IMR-90 (cell line): ENCODE data around the gene SLC22A2. TPM values are rescaled to one million over a fixed set of nuclear protein-coding genes. Genes with fewer than 3 reads are reported as not detected.

Experiments used
- ATAC-seq: fragments of 200-7000 bp; cut with Tn5 transposase; 2 replicates; pipeline ENCODE4 v1.9.1; 2020; ENCODE audit warnings: low read depth, mild to moderate bottlenecking, moderate library complexity
- BruUV-seq: library from RNA; stranded (reverse); fragments of 400-500 nt; replicated peaks from 2 replicates; lab custom pipeline; 2021; lab: Mats Ljungman, UMichigan
- CTCF ChIA-PET: fragments of 300-600 bp; formaldehyde crosslinking; extraction: SDS; loops from one replicate; lab custom pipeline; 2021; ENCODE audit warnings: antibody characterized with exemption; lab: Yijun Ruan, JAX
- POLR2A ChIA-PET: fragments of 300-600 bp; sonication (Branson Sonifier 250); formaldehyde crosslinking; loops from one replicate; lab custom pipeline; 2022; ENCODE audit warnings: antibody characterized with exemption; ENCODE audit not compliant: unreplicated experiment; lab: Charles Lee
- DNase-seq: peaks from one replicate; pipeline ENCODE4 v3.0.0; 2013
- H2AFZ ChIP-seq: replicated peaks from 2 replicates; pipeline ENCODE3; 2013; ENCODE audit warnings: low read length, mild to moderate bottlenecking; ENCODE audit not compliant: poor library complexity
- H2AK5ac ChIP-seq: 2 replicates; pipeline ENCODE4 v1.6.1; 2013; ENCODE audit warnings: low read depth, low read length, inconsistent platforms
- H2AK9ac ChIP-seq: replicated peaks from 2 replicates; pipeline ENCODE3; 2013; ENCODE audit warnings: mild to moderate bottlenecking, low read depth, low read length, moderate library complexity; ENCODE audit not compliant: poor library complexity
- H2BK120ac ChIP-seq: 2 replicates; pipeline ENCODE4 v1.6.1; 2013; ENCODE audit warnings: low read depth, low read length, inconsistent platforms
- H2BK15ac ChIP-seq: 3 replicates; pipeline ENCODE4 v1.6.1; 2013; ENCODE audit warnings: low read depth, low read length, inconsistent platforms
- H2BK20ac ChIP-seq: 2 replicates; pipeline ENCODE4 v1.6.1; 2013; ENCODE audit warnings: low read depth, mild to moderate bottlenecking, inconsistent platforms, low read length, moderate library complexity
- H2BK5ac ChIP-seq: 2 replicates; pipeline ENCODE4 v1.6.1; 2013; ENCODE audit warnings: mild to moderate bottlenecking, low read depth, low read length, inconsistent platforms; ENCODE audit not compliant: poor library complexity, severe bottlenecking
- H3K14ac ChIP-seq: replicated peaks from 2 replicates; pipeline ENCODE4 v1.6.1; 2013; ENCODE audit warnings: low read depth, low read length, inconsistent platforms
- H3K18ac ChIP-seq: 2 replicates; pipeline ENCODE4 v1.6.1; 2013; ENCODE audit warnings: low read depth, low read length, control low read depth
- H3K23ac ChIP-seq: 2 replicates; pipeline ENCODE4 v1.6.1; 2013; ENCODE audit warnings: low read depth, low read length, inconsistent platforms
- H3K27ac ChIP-seq: 2 replicates; pipeline ENCODE4 v1.5.1; 2013; ENCODE audit warnings: mild to moderate bottlenecking, control low read depth, low read length; ENCODE audit not compliant: insufficient read depth
- H3K27me3 ChIP-seq: 2 replicates; pipeline ENCODE4 v1.6.1; 2013; ENCODE audit warnings: low read length; ENCODE audit not compliant: control insufficient read depth, insufficient read depth
- H3K36me3 ChIP-seq: 2 replicates; pipeline ENCODE4 v1.6.1; 2013; ENCODE audit warnings: low read length, mixed read lengths; ENCODE audit not compliant: control insufficient read depth, insufficient read depth
- H3K4ac ChIP-seq: 2 replicates; pipeline ENCODE4 v1.6.1; 2013; ENCODE audit warnings: low read depth, low read length, inconsistent platforms
- H3K4me1 ChIP-seq: 2 replicates; pipeline ENCODE4 v1.6.1; 2013; ENCODE audit warnings: low read length, mixed read lengths; ENCODE audit not compliant: control insufficient read depth, insufficient read depth
- H3K4me2 ChIP-seq: 2 replicates; pipeline ENCODE4 v1.6.1; 2013; ENCODE audit warnings: low read depth, mild to moderate bottlenecking, control low read depth, low read length, moderate library complexity
- H3K4me3 ChIP-seq: 2 replicates; pipeline ENCODE4 v1.5.1; 2013; ENCODE audit warnings: low read depth, mild to moderate bottlenecking, control low read depth, low read length, moderate library complexity; ENCODE audit not compliant: insufficient read depth
- H3K56ac ChIP-seq: 2 replicates; pipeline ENCODE4 v1.6.1; 2013; ENCODE audit warnings: low read length, inconsistent platforms; ENCODE audit not compliant: insufficient read depth; ENCODE audit errors: extremely low read depth
- H3K79me1 ChIP-seq, 2 experiments: 2 replicates each; pipeline ENCODE4 v1.6.1; 2013; ENCODE audit warnings: low read length in 2 of 2, inconsistent platforms in 1 of 2, low read depth in 1 of 2
- H3K9ac ChIP-seq: 2 replicates; pipeline ENCODE4 v1.6.1; 2013; ENCODE audit warnings: low read depth, low read length, control low read depth
- H3K9me1 ChIP-seq: 2 replicates; pipeline ENCODE4 v1.6.1; 2013; ENCODE audit warnings: low read length, inconsistent platforms; ENCODE audit not compliant: insufficient read depth
- H3K9me3 ChIP-seq: 2 replicates; pipeline ENCODE4 v1.6.1; 2013; ENCODE audit warnings: low read length; ENCODE audit not compliant: control insufficient read depth, insufficient read depth
- H4K20me1 ChIP-seq: 2 replicates; pipeline ENCODE4 v1.6.1; 2013; ENCODE audit warnings: low read length, inconsistent platforms; ENCODE audit not compliant: insufficient read depth
- H4K5ac ChIP-seq: 2 replicates; pipeline ENCODE4 v1.6.1; 2013; ENCODE audit warnings: mild to moderate bottlenecking, low read depth, low read length, control low read depth
- H4K8ac ChIP-seq, 2 experiments: 2 replicates each; pipeline ENCODE4 v1.6.1; 2013; ENCODE audit warnings: low read depth in 2 of 2, low read length in 2 of 2, control low read depth in 1 of 2, inconsistent platforms in 1 of 2
- H4K91ac ChIP-seq: 2 replicates; pipeline ENCODE4 v1.6.1; 2013; ENCODE audit warnings: low read depth, low read length, inconsistent platforms; ENCODE audit not compliant: insufficient read depth
- BHLHE40 ChIP-seq: fragments of 150-350 bp; IDR thresholded peaks from 2 replicates; pipeline ENCODE4 v1.6.1; 2016; ENCODE audit warnings: mild to moderate bottlenecking, low read depth, low read length
- CEBPB ChIP-seq: IDR thresholded peaks from 2 replicates; pipeline ENCODE4 v1.6.1; 2012; ENCODE audit warnings: low read depth, low read length, improper control_type of control experiment
- CHD1 ChIP-seq: IDR thresholded peaks from 2 replicates; pipeline ENCODE4 v1.6.1; 2012; ENCODE audit warnings: low read depth, low read length, improper control_type of control experiment
- FOS ChIP-seq: fragments of 150-350 bp; IDR thresholded peaks from 2 replicates; pipeline ENCODE4 v1.6.1; 2016; ENCODE audit warnings: low read depth, low read length
- MAFK ChIP-seq: IDR thresholded peaks from 2 replicates; pipeline ENCODE4 v1.6.1; 2012; ENCODE audit warnings: low read depth, low read length, improper control_type of control experiment
- MAZ ChIP-seq: IDR thresholded peaks from 2 replicates; pipeline ENCODE4 v1.6.1; 2012; ENCODE audit warnings: low read depth, mild to moderate bottlenecking, low read length, improper control_type of control experiment, moderate library complexity, borderline replicate concordance
- MXI1 ChIP-seq: IDR thresholded peaks from 2 replicates; pipeline ENCODE4 v1.6.1; 2012; ENCODE audit warnings: low read depth, mild to moderate bottlenecking, low read length, moderate library complexity, borderline replicate concordance
- NFE2L2 ChIP-seq: fragments of 150-350 bp; IDR thresholded peaks from 2 replicates; pipeline ENCODE4 v1.6.1; 2016; ENCODE audit warnings: low read depth, mild to moderate bottlenecking, low read length
- POLR2A ChIP-seq: IDR thresholded peaks from 2 replicates; pipeline ENCODE4 v1.6.1; 2012; ENCODE audit warnings: mild to moderate bottlenecking, low read depth, low read length
- RAD21 ChIP-seq: IDR thresholded peaks from 2 replicates; pipeline ENCODE4 v1.6.1; 2012; ENCODE audit warnings: low read length, improper control_type of control experiment
- RCOR1 ChIP-seq: IDR thresholded peaks from 2 replicates; pipeline ENCODE4 v1.6.1; 2012; ENCODE audit warnings: mild to moderate bottlenecking, low read length, improper control_type of control experiment; ENCODE audit not compliant: insufficient replicate concordance
- RFX5 ChIP-seq: IDR thresholded peaks from 2 replicates; pipeline ENCODE4 v1.8.0; 2012; ENCODE audit warnings: low read depth, mild to moderate bottlenecking, low read length, moderate library complexity
- SMC3 ChIP-seq: fragments of 150-350 bp; IDR thresholded peaks from 2 replicates; pipeline ENCODE4 v1.6.1; 2016; ENCODE audit warnings: low read depth, mild to moderate bottlenecking, antibody characterized with exemption, low read length, moderate library complexity
- WGBS, 2 experiments: methylation state at CpG; one replicate each; pipeline versions ENCODE4 v1.1.5 to v1.1.7; 2013; ENCODE audit warnings: missing lambda C conversion rate in 2 of 2; ENCODE audit not compliant: insufficient read length in 1 of 2; ENCODE audit errors: extremely low coverage in 2 of 2; 5-methylcytosine and 5-hydroxymethylcytosine counted together
- dilution Hi-C: fragments of 300-500 bp; cut with HindIII; formaldehyde crosslinking; loops from one replicate; pipeline ENCODE4 v1.14.3; 2018; ENCODE audit warnings: low sequenced_read_pairs; ENCODE audit not compliant: unreplicated experiment
- in situ Hi-C: fragments of 300-500 bp; cut with MboI; formaldehyde crosslinking; loops from 3 replicates; pipeline ENCODE4 v1.14.3; 2019; ENCODE audit warnings: low sequenced_read_pairs, inconsistent platforms, mixed read lengths
- intact Hi-C: fragments of 100-400 bp; cut with micrococcal nuclease; formaldehyde crosslinking; loops from 2 replicates; pipeline ENCODE4 v1.10.0; 2022
- polyA plus RNA-seq, 3 experiments: library from polyadenylated mRNA; depleted of rRNA; stranded (reverse); fragments of >200 nt; gene quantifications; 2 replicates each; pipeline ENCODE4 v1.2.3, GENCODE V29; 2012; ENCODE audit warnings: low replicate concordance in 1 of 3
- total RNA-seq: library from RNA; depleted of rRNA; stranded (reverse); fragments of >200 nt; gene quantifications from 2 replicates; pipeline ENCODE4 v1.2.3, GENCODE V29; 2012
- TF ChIP-seq, protein P1 (sequence below): conservative IDR thresholded peaks from 2 replicates; pipeline ENCODE4 v1.5.1; 2012; ENCODE audit warnings: mild to moderate bottlenecking, low read depth, low read length, improper control_type of control experiment
- TF ChIP-seq, protein P2 (sequence below): fragments of 150-350 bp; IDR thresholded peaks from 2 replicates; pipeline ENCODE4 v1.6.1; 2016; ENCODE audit warnings: low read depth, mild to moderate bottlenecking, low read length, moderate library complexity, borderline replicate concordance
- TF ChIP-seq, protein P3 (sequence below): fragments of 150-350 bp; IDR thresholded peaks from 2 replicates; pipeline ENCODE4 v1.6.1; 2017; ENCODE audit warnings: mild to moderate bottlenecking, antibody characterized with exemption, low read length, low read depth

Gene SLC22A2
- total and polyA plus RNA-seq, 2 of the 4 experiments (the other 2 are of a cell fraction) = not detected

DNA sequence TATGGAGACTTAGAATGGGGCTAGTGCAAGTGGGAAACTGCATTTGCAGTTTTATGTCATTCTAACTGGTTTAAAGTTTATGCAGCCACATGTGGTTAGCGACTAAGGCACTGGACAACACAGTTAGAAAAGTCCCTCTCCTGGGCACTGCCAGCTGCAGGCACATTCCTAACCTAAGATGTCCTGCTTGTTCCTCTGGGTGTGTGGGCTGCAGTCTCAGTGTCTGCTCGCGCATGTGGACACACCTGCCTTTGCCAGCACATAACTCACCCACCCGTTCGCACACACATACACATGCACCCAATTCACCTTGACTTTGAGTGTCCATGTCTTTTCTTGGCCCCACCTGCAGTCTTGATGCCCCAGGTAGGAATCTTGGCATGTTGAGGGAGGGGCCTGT lies 18.5 kb upstream of the SLC22A2 start:
- dilution Hi-C loops (no loop called here), intact Hi-C loops (no loop called here), in situ Hi-C loops (no loop called here)
- CTCF ChIA-PET = no interaction called here
- WGBS, 2 experiments = 83% methylated on average over 2 of the region's 5 CpGs; no CpG with 5 or more reads in 1 of the 2 experiments
- ATAC-seq (no peak), DNase-seq (no peak)
- Histone ChIP-seq H3K9ac (no peak overlapping the region), H4K5ac (no peak overlapping the region), H3K79me1 (no peaks in the 10 kb centered on the region), H3K36me3 (no peaks in the 10 kb centered on the region), H3K4ac (no peak overlapping the region), H3K27me3 (no peaks in the 10 kb centered on the region), H2BK120ac (no peak overlapping the region), H2AK9ac (no peak overlapping the region), H3K27ac (no peak overlapping the region), H2AFZ (no peak overlapping the region), H3K56ac (no peak overlapping the region), H4K20me1 (no peaks in the 10 kb centered on the region), H3K4me1 (no peaks in the 10 kb centered on the region), H3K4me3 (no peak overlapping the region), H2AK5ac (no peak overlapping the region), H2BK5ac (no peak overlapping the region), H3K23ac (no peak overlapping the region), H3K9me1 (no peaks in the 10 kb centered on the region), H3K14ac (no peak overlapping the region), H4K91ac (no peak overlapping the region), H4K8ac (no peak overlapping the region), H2BK15ac (no peak overlapping the region), H3K4me2 (no peak overlapping the region), H2BK20ac (no peak overlapping the region), H3K18ac (no peak overlapping the region), H3K9me3 (peaks cover 14% of the 10 kb centered on the region)
- TF ChIP-seq MAFK (no peak), FOS (no peak), POLR2A (no peak), RAD21 (no peak), CEBPB (no peak), NFE2L2 (no peak), RCOR1 (no peak), MXI1 (no peak), SMC3 (no peak), BHLHE40 (no peak), RFX5 (no peak), MAZ (no peak), CHD1 (no peak)
- TF ChIP-seq, protein P1, sequence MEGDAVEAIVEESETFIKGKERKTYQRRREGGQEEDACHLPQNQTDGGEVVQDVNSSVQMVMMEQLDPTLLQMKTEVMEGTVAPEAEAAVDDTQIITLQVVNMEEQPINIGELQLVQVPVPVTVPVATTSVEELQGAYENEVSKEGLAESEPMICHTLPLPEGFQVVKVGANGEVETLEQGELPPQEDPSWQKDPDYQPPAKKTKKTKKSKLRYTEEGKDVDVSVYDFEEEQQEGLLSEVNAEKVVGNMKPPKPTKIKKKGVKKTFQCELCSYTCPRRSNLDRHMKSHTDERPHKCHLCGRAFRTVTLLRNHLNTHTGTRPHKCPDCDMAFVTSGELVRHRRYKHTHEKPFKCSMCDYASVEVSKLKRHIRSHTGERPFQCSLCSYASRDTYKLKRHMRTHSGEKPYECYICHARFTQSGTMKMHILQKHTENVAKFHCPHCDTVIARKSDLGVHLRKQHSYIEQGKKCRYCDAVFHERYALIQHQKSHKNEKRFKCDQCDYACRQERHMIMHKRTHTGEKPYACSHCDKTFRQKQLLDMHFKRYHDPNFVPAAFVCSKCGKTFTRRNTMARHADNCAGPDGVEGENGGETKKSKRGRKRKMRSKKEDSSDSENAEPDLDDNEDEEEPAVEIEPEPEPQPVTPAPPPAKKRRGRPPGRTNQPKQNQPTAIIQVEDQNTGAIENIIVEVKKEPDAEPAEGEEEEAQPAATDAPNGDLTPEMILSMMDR = no peak
- TF ChIP-seq, protein P2, sequence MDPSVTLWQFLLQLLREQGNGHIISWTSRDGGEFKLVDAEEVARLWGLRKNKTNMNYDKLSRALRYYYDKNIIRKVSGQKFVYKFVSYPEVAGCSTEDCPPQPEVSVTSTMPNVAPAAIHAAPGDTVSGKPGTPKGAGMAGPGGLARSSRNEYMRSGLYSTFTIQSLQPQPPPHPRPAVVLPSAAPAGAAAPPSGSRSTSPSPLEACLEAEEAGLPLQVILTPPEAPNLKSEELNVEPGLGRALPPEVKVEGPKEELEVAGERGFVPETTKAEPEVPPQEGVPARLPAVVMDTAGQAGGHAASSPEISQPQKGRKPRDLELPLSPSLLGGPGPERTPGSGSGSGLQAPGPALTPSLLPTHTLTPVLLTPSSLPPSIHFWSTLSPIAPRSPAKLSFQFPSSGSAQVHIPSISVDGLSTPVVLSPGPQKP = no peak
- TF ChIP-seq, protein P3, sequence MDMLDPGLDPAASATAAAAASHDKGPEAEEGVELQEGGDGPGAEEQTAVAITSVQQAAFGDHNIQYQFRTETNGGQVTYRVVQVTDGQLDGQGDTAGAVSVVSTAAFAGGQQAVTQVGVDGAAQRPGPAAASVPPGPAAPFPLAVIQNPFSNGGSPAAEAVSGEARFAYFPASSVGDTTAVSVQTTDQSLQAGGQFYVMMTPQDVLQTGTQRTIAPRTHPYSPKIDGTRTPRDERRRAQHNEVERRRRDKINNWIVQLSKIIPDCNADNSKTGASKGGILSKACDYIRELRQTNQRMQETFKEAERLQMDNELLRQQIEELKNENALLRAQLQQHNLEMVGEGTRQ = no peak
- POLR2A ChIA-PET = no interaction called here
- no TSS peak for BruUV-seq
